ENCODE measurements around the gene PIN1. TPM values are rescaled to one million over a fixed set of nuclear protein-coding genes. Genes with fewer than 3 reads are reported as not detected.

The PIN1 gene
- total RNA-seq, 1 donor from 2014 or later: 69.9 TPM

DNA sequence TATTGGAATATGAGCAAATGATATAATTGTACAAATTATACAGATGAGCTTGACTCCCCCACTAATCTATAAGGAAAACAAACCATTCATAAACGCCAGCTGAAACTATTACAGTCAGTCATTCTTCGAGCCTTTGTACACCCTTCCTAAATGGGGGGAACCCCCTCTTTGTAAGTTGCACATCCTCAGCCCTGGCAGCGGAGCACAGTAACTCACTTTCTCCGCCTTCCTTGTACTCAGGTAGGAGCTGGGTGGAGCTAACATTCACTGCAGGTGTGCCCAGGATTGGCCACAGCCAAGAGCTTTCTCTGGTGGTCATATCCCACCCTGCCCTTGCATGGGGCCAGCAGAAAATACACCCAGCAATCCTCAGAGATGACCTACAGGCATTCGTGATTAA is 28.6 kb downstream of the PIN1 start:
- no peak for DNase-seq (ENCODE audit: low spot score)
- Mint-ChIP-seq H3K4me1 (ENCODE audit: unreplicated experiment) (peaks cover 11% of the 10 kb centered on the region), H3K27ac (ENCODE audit: unreplicated experiment) (peak overlapping the region; percentile 13), H3K27me3 (ENCODE audit: unreplicated experiment) (peaks cover 1% of the 10 kb centered on the region), H3K4me3 (ENCODE audit: unreplicated experiment) (no peak overlapping the region), H3K9me3 (ENCODE audit: unreplicated experiment) (no peaks in the 10 kb centered on the region), H3K36me3 (ENCODE audit: low read depth, unreplicated experiment) (peaks cover 4% of the 10 kb centered on the region)
- TF ChIP-seq, protein P1, sequence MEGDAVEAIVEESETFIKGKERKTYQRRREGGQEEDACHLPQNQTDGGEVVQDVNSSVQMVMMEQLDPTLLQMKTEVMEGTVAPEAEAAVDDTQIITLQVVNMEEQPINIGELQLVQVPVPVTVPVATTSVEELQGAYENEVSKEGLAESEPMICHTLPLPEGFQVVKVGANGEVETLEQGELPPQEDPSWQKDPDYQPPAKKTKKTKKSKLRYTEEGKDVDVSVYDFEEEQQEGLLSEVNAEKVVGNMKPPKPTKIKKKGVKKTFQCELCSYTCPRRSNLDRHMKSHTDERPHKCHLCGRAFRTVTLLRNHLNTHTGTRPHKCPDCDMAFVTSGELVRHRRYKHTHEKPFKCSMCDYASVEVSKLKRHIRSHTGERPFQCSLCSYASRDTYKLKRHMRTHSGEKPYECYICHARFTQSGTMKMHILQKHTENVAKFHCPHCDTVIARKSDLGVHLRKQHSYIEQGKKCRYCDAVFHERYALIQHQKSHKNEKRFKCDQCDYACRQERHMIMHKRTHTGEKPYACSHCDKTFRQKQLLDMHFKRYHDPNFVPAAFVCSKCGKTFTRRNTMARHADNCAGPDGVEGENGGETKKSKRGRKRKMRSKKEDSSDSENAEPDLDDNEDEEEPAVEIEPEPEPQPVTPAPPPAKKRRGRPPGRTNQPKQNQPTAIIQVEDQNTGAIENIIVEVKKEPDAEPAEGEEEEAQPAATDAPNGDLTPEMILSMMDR (IDR thresholded peaks at IDR 0.05; ENCODE audit: unreplicated experiment): no peak

DNA sequence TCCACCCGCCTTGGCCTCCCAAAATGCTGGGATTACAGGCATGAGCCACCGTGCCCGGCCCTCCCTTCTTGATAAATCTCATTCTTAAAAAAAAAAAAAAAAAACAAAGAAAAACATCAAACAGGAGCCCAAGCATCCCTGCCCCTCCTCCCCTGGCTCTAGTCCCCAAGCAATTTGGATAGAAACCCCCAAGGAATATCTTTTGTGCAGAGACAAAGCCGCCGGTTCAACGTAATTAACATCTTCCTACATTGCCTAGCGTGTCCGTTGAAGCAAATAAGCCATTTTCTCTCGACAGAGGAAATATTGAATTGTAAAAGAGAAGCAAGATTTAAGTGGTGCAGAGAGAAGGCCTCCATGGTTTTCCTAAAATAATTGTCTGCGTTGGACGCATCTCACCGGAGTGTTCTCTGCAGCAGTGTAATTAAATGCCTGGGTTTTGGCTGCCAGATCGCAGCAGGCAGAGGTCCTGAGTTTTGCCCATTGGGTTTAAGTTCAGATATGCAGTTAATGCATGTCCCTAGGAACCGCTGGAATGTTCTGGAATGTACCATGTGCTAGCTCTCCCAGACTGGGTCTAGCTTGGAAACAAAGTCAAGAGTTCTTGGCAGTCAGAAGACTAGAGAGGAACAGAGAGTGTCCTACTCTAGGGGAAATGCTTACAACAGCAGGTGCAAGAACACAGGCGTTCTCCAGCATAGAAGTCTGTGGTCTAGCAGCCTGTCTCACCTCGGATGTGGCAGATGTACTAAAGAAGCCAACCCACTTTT is 30.8 kb downstream of the PIN1 start:
- no peaks in the 10 kb centered on the region for H3K9me3 Mint-ChIP-seq (ENCODE audit: unreplicated experiment)
- no peaks in the 10 kb centered on the region for H3K27me3 Mint-ChIP-seq (ENCODE audit: unreplicated experiment)
- H3K4me1 Mint-ChIP-seq (ENCODE audit: unreplicated experiment): peaks cover 7% of the 10 kb centered on the region
- no peak overlapping the region for H3K27ac Mint-ChIP-seq (ENCODE audit: unreplicated experiment)
- no peak for DNase-seq (ENCODE audit: low spot score)
- H3K4me3 Mint-ChIP-seq (ENCODE audit: unreplicated experiment): no peak overlapping the region
- TF ChIP-seq, protein P1 (IDR thresholded peaks at IDR 0.05; ENCODE audit: unreplicated experiment): no peak
- H3K36me3 Mint-ChIP-seq (ENCODE audit: low read depth, unreplicated experiment): no peaks in the 10 kb centered on the region

DNA sequence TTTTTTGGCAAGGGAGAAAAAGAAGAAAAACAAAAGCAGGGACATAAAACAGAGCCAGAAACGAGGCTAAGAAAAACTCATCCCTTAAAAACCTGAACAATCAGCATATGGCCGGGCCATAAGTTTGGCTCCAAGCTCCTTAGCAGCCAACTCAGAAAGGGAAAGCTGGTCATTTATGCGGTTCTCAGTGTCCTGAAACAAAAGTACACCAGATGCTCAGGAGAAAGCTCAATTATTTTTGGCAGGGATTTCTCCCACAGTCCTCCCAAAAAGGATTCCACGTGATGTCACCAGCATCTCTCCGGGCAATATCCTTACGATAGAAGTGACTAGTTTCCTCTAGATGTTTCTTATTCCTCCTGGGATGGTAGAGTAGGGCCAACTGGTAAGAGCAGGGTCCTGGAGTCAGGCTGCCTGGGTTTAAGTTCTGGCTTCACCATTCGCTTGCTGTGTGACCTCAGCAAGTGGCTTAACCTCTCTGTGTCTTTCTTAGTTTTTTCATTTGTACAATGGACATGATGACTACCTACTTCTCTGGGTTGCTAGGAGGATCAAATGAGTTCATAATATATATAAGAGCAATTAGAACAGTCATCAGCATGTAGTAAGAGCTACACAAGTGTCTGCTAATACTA is 34.0 kb downstream of the PIN1 start:
- Mint-ChIP-seq H3K4me1 (ENCODE audit: unreplicated experiment) (peaks cover 3% of the 10 kb centered on the region), H3K27ac (ENCODE audit: unreplicated experiment) (no peak overlapping the region), H3K4me3 (ENCODE audit: unreplicated experiment) (no peak overlapping the region), H3K9me3 (ENCODE audit: unreplicated experiment) (no peaks in the 10 kb centered on the region), H3K27me3 (ENCODE audit: unreplicated experiment) (peaks cover 2% of the 10 kb centered on the region), H3K36me3 (ENCODE audit: low read depth, unreplicated experiment) (no peaks in the 10 kb centered on the region)
- TF ChIP-seq, protein P1 (IDR thresholded peaks at IDR 0.05; ENCODE audit: unreplicated experiment): no peak
- DNase-seq (ENCODE audit: low spot score): no peak

DNA sequence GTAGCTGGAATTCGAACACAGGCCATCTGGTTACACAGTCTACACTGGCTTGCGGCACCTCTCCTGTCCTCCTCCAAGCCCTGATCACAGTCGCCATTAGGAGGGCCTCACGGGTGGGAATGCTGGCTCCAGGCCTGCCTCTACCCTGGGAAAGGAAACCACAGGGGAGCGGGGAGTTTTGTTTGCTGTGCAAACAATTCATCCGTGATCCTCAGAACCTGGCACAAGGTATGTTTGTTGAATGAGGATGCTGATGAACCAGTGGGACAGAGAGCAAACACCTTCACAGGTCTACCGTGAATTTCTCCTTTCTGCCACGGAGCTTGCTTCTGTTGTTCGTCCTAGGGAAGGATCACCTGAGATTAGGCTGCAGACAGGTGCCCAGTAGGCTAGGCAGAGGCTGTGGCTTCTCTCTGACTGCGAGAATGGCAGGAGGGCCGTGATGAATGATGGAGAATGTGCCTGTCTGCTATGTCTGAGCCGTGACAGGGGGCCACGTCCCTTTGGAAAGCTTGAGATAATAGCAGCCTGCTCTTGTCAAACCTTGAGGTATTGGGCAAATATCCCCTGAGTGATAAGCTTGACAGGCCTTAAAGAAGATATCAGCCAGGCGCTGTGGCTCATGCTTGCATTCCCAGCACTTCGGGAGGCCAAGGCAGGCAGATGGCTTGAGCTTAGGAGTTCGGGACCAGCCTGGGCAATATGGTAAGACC is 36.7 kb downstream of the PIN1 start:
- Mint-ChIP-seq H3K36me3 (ENCODE audit: low read depth, unreplicated experiment) (no peaks in the 10 kb centered on the region), H3K9me3 (ENCODE audit: unreplicated experiment) (no peaks in the 10 kb centered on the region), H3K4me3 (ENCODE audit: unreplicated experiment) (no peak overlapping the region), H3K4me1 (ENCODE audit: unreplicated experiment) (peaks cover 3% of the 10 kb centered on the region), H3K27ac (ENCODE audit: unreplicated experiment) (no peak overlapping the region), H3K27me3 (ENCODE audit: unreplicated experiment) (peaks cover 2% of the 10 kb centered on the region)
- no peak for DNase-seq (ENCODE audit: low spot score)
- TF ChIP-seq, protein P1 (IDR thresholded peaks at IDR 0.05; ENCODE audit: unreplicated experiment): no peak
